Trophoblast cell (in vitro differentiated cells and primary cell): Measurements from ENCODE around the gene HOXC6.

Experiments
- DNase-seq, 2 donors: peaks; one replicate each; pipeline ENCODE4 v3.0.0-alpha.2; 2016
- H2AFZ ChIP-seq: 2 replicates; pipeline ENCODE4 v1.6.1; 2013; ENCODE audit warnings: low read length, moderate library complexity, mild to moderate bottlenecking; ENCODE audit not compliant: insufficient read depth, poor library complexity
- H2AK5ac ChIP-seq: 2 replicates; pipeline ENCODE4 v1.6.1; 2013; ENCODE audit warnings: mild to moderate bottlenecking, low read length
- H2BK120ac ChIP-seq: 2 replicates; pipeline ENCODE4 v1.6.1; 2013; ENCODE audit warnings: low read length, mild to moderate bottlenecking, moderate library complexity; ENCODE audit not compliant: insufficient read depth, poor library complexity
- H2BK12ac ChIP-seq: 2 replicates; pipeline ENCODE4 v1.6.1; 2013; ENCODE audit warnings: mild to moderate bottlenecking, low read length, moderate library complexity
- H2BK5ac ChIP-seq: 2 replicates; pipeline ENCODE4 v1.6.1; 2013; ENCODE audit warnings: low read length, low read depth, moderate library complexity, mild to moderate bottlenecking; ENCODE audit not compliant: poor library complexity
- H3K14ac ChIP-seq: 2 replicates; pipeline ENCODE4 v1.6.1; 2013; ENCODE audit warnings: mild to moderate bottlenecking, low read length
- H3K18ac ChIP-seq: 2 replicates; pipeline ENCODE4 v1.6.1; 2013; ENCODE audit warnings: mild to moderate bottlenecking, low read length
- H3K23ac ChIP-seq: 2 replicates; pipeline ENCODE4 v1.6.1; 2013; ENCODE audit warnings: low read length
- H3K27ac ChIP-seq: 2 replicates; pipeline ENCODE4 v1.5.1; 2013; ENCODE audit warnings: low read depth, mild to moderate bottlenecking, inconsistent platforms, low read length, moderate library complexity
- H3K27me3 ChIP-seq: 2 replicates; pipeline ENCODE4 v1.6.1; 2013; ENCODE audit warnings: inconsistent platforms, mild to moderate bottlenecking, low read length, moderate library complexity; ENCODE audit not compliant: insufficient read depth
- H3K36me3 ChIP-seq, 2 experiments: 1 replicate in 1 of 2; 2 replicates in 1 of 2; pipeline ENCODE4 v1.6.1; 2013; ENCODE audit warnings: low read length in 2 of 2, mild to moderate bottlenecking in 2 of 2, moderate library complexity in 1 of 2; ENCODE audit not compliant: insufficient read depth in 2 of 2, control insufficient read depth in 1 of 2
- H3K4ac ChIP-seq: 2 replicates; pipeline ENCODE4 v1.6.1; 2013; ENCODE audit warnings: low read depth, mild to moderate bottlenecking, low read length, moderate library complexity
- H3K4me1 ChIP-seq, 2 experiments: 1 replicate in 1 of 2; 2 replicates in 1 of 2; pipeline ENCODE4 v1.6.1; 2013; ENCODE audit warnings: low read length in 2 of 2, mild to moderate bottlenecking in 2 of 2, moderate library complexity in 1 of 2; ENCODE audit not compliant: insufficient read depth in 2 of 2, control insufficient read depth in 1 of 2
- H3K4me2 ChIP-seq: 2 replicates; pipeline ENCODE4 v1.6.1; 2013; ENCODE audit warnings: inconsistent platforms, mild to moderate bottlenecking, low read length, moderate library complexity
- H3K4me3 ChIP-seq: 2 replicates; pipeline ENCODE4 v1.5.1; 2013; ENCODE audit warnings: mild to moderate bottlenecking, low read depth, low read length, inconsistent platforms
- H3K79me1 ChIP-seq: one replicate; pipeline ENCODE4 v1.6.1; 2013; ENCODE audit warnings: low read length
- H3K79me2 ChIP-seq: 2 replicates; pipeline ENCODE4 v1.6.1; 2013; ENCODE audit warnings: low read length, mild to moderate bottlenecking; ENCODE audit not compliant: control insufficient read depth, insufficient read depth, poor library complexity
- H3K9ac ChIP-seq: 2 replicates; pipeline ENCODE4 v1.6.1; 2013; ENCODE audit warnings: mild to moderate bottlenecking, low read length
- H3K9me3 ChIP-seq: 2 replicates; pipeline ENCODE4 v1.6.1; 2013; ENCODE audit warnings: low read depth, mild to moderate bottlenecking, control low read depth, inconsistent platforms, low read length; ENCODE audit not compliant: insufficient read depth
- H4K12ac ChIP-seq: 2 replicates; pipeline ENCODE4 v1.6.1; 2013; ENCODE audit warnings: low read depth, mild to moderate bottlenecking, low read length, moderate library complexity
- H4K8ac ChIP-seq: 2 replicates; pipeline ENCODE4 v1.6.1; 2013; ENCODE audit warnings: low read depth, mild to moderate bottlenecking, low read length, moderate library complexity
- H4K91ac ChIP-seq: one replicate; pipeline ENCODE4 v1.6.1; 2013; ENCODE audit warnings: low read depth, mild to moderate bottlenecking, low read length, moderate library complexity
- WGBS: extraction: QIAGEN DNeasy Blood & Tissue Kit; methylation state at CpG from one replicate; pipeline ENCODE4 v1.1.7; 2013; ENCODE audit warnings: missing lambda C conversion rate; ENCODE audit not compliant: insufficient read length, insufficient coverage; ENCODE audit errors: extremely low coverage; 5-methylcytosine and 5-hydroxymethylcytosine counted together

HOXC6 gene

GRCh38 chr12:53994009-53994263 is 34.3 kb upstream of the HOXC6 start:
- Histone ChIP-seq H4K91ac (no peak overlapping the region), H3K27ac (no peak overlapping the region), H2BK12ac (no peak overlapping the region), H3K9me3 (peaks cover 16% of the 10 kb centered on the region), H3K79me2 (no peaks in the 10 kb centered on the region), H2AK5ac (no peak overlapping the region), H4K8ac (no peak overlapping the region), H3K27me3 (peaks cover 93% of the 10 kb centered on the region), H3K9ac (no peak overlapping the region), H2BK5ac (no peak overlapping the region), H3K4me1 (peaks cover 0 to 8% of the 10 kb centered on the region in 2 experiments), H2BK120ac (no peak overlapping the region), H3K18ac (no peak overlapping the region), H3K4me2 (no peak overlapping the region), H3K79me1 (no peaks in the 10 kb centered on the region), H2AFZ (no peak overlapping the region), H3K14ac (no peak overlapping the region), H3K36me3 (no peaks in the 10 kb centered on the region), H3K4me3 (no peak overlapping the region), H4K12ac (no peak overlapping the region), H3K23ac (no peak overlapping the region), H3K4ac (no peak overlapping the region)
- DNase-seq: no peak
- no CpG with 5 or more reads among the region's 19 CpGs for WGBS

GRCh38 chr12:53994264-53995001 is 33.8 kb upstream of the HOXC6 start:
- Histone ChIP-seq H3K9ac (no peak overlapping the region), H3K36me3 (no peaks in the 10 kb centered on the region), H4K12ac (no peak overlapping the region), H2BK12ac (no peak overlapping the region), H3K23ac (no peak overlapping the region), H3K27me3 (peaks cover 96% of the 10 kb centered on the region), H2BK120ac (no peak overlapping the region), H3K4me3 (no peak overlapping the region), H3K9me3 (peaks cover 16% of the 10 kb centered on the region), H3K79me1 (no peaks in the 10 kb centered on the region), H3K27ac (no peak overlapping the region), H3K4me2 (no peak overlapping the region), H3K4me1 (peaks cover 0 to 8% of the 10 kb centered on the region in 2 experiments), H3K14ac (no peak overlapping the region), H3K4ac (no peak overlapping the region), H4K8ac (no peak overlapping the region), H3K18ac (no peak overlapping the region), H2AFZ (no peak overlapping the region), H3K79me2 (no peaks in the 10 kb centered on the region), H4K91ac (no peak overlapping the region), H2AK5ac (no peak overlapping the region), H2BK5ac (no peak overlapping the region)
- WGBS: no CpG with 5 or more reads among the region's 60 CpGs
- no peak for DNase-seq

DNA sequence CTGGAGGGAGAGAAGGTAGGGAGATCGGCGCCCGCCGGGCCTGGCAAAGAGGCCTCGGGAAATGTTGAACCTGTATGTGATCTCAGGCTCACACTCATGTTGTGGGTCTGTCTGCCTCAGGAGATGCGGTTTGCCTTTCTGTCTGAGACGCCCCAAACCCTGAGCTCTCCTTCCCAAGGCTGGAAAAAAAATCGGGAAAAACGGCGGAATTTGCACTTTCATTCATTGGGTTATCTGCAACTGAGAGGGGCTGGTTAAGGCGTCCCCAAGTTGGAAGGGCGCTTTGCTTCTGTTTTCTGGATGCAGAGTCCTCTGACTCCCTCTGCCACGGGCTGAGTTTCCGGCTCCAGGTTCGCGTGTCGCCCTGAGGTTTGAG is 33.2 kb upstream of the HOXC6 start:
- no peak overlapping the region for H3K23ac ChIP-seq
- H3K9ac ChIP-seq: no peak overlapping the region
- H3K4me2 ChIP-seq: no peak overlapping the region
- H2AFZ ChIP-seq: no peak overlapping the region
- no peak overlapping the region for H4K91ac ChIP-seq
- no peak overlapping the region for H3K14ac ChIP-seq
- no peak overlapping the region for H2BK12ac ChIP-seq
- no peak overlapping the region for H3K4me3 ChIP-seq
- no peak overlapping the region for H2AK5ac ChIP-seq
- H3K27me3 ChIP-seq: peaks cover 97% of the 10 kb centered on the region
- WGBS: no CpG with 5 or more reads among the region's 17 CpGs
- no peak overlapping the region for H3K18ac ChIP-seq
- H3K4me1 ChIP-seq: peaks cover 0 to 8% of the 10 kb centered on the region in 2 experiments
- no peaks in the 10 kb centered on the region for H3K79me1 ChIP-seq
- H4K12ac ChIP-seq: no peak overlapping the region
- H4K8ac ChIP-seq: no peak overlapping the region
- DNase-seq: no peak
- no peaks in the 10 kb centered on the region for H3K79me2 ChIP-seq
- no peak overlapping the region for H3K27ac ChIP-seq
- H3K4ac ChIP-seq: no peak overlapping the region
- H3K9me3 ChIP-seq: peaks cover 16% of the 10 kb centered on the region
- H3K36me3 ChIP-seq: no peaks in the 10 kb centered on the region
- H2BK5ac ChIP-seq: no peak overlapping the region
- H2BK120ac ChIP-seq: no peak overlapping the region

DNA sequence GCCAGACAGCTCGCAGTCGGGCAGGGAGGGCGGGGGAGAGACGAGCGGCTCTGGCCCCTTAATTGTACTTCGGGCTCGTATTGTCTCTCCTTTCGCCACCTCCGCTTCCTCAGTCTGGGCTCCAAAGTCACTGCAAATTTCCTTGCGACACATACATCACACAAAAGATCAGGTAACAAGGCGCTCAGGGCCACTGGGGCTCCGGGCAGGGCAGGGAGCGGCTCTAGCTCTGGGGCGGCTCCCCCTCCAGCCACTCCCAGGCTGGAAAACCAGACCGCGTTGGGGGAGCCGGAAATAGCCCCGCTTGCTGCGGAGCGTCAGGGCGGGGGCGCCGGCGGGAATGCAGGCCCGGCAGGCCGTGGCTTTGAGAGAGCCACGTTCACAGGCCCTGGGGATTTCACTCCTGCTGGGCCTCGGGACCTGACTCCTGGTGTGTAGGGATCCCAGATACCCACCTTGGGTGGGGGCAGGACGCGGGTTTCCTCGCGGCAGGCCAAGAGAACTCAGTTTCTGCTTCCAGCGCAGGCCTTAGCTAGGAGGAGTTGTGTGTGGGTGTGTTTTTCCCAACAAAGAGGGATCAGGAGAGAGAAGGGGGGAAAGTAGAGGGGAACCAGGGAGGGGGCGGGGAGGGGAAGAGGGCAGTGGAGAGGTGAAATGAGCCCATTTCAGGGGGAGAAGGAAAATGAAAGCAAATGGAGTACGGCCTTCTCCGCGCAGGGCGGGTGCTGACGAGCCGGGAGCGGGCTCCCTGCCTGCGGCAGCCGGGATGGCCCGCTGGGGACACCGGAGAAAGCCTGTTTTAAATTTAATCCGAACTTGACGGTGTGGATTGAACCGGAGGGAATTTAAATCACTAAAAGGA is 32.6 kb upstream of the HOXC6 start:
- Histone ChIP-seq H3K36me3 (no peaks in the 10 kb centered on the region), H3K14ac (no peak overlapping the region), H2BK12ac (no peak overlapping the region), H3K4me2 (peak overlapping the region; percentile 24), H4K8ac (no peak overlapping the region), H2BK120ac (no peak overlapping the region), H3K4me1 (peaks cover 0 to 11% of the 10 kb centered on the region in 2 experiments), H2BK5ac (no peak overlapping the region), H3K9ac (no peak overlapping the region), H3K27ac (no peak overlapping the region), H2AFZ (no peak overlapping the region), H3K79me1 (no peaks in the 10 kb centered on the region), H3K4me3 (no peak overlapping the region), H3K79me2 (no peaks in the 10 kb centered on the region), H3K23ac (no peak overlapping the region), H3K4ac (no peak overlapping the region), H3K9me3 (peaks cover 17% of the 10 kb centered on the region), H2AK5ac (no peak overlapping the region), H3K27me3 (peaks cover 97% of the 10 kb centered on the region), H4K12ac (no peak overlapping the region), H3K18ac (no peak overlapping the region), H4K91ac (no peak overlapping the region)
- WGBS: no CpG with 5 or more reads among the region's 48 CpGs
- peak in 1 of 2 donors; percentile 4 for DNase-seq
